HEK293 (cell line): ENCODE data around the gene SLC34A3.
A peak's percentile ranks its signal among the peaks of the same experiment; 100 is the strongest.

ENCODE experiments used
- CTCF ChIA-PET: fragments of 350-600 bp; formaldehyde crosslinking; extraction: SDS; loops from one replicate; lab custom pipeline; 2021; ENCODE audit warnings: antibody characterized with exemption; lab: Yijun Ruan, JAX
- POLR2A ChIA-PET: fragments of 300-600 bp; formaldehyde crosslinking; extraction: SDS; loops from one replicate; lab custom pipeline; 2020; ENCODE audit warnings: antibody characterized with exemption, inconsistent platforms; lab: Yijun Ruan, JAX
- H3K27ac ChIP-seq: fragments of 200-500 bp; sonication (Bioruptor generic); 2 replicates; pipeline ENCODE4 v1.5.1; 2014; ENCODE audit warnings: low read depth, low read length, control low read depth, inconsistent platforms; ENCODE audit errors: extremely low read depth
- H3K36me3 ChIP-seq, 2 experiments: fragments of 200-500 bp in 1 of 2; sonication (Bioruptor generic) in 1 of 2; 1 replicate in 1 of 2; 2 replicates in 1 of 2; pipeline ENCODE4 v1.5.1; 2014 to 2017; ENCODE audit warnings: inconsistent platforms in 2 of 2, low read length in 2 of 2; ENCODE audit not compliant: control insufficient read depth in 2 of 2, insufficient read depth in 1 of 2
- H3K4me1 ChIP-seq: fragments of 200-500 bp; sonication (Bioruptor generic); 2 replicates; pipeline ENCODE4 v1.5.1; 2014; ENCODE audit warnings: mild to moderate bottlenecking, low read length, inconsistent platforms; ENCODE audit not compliant: control insufficient read depth, insufficient read depth
- H3K4me3 ChIP-seq: 2 replicates; pipeline ENCODE4 v1.5.1; 2011; ENCODE audit warnings: low read depth, mild to moderate bottlenecking, control low read depth, low read length, moderate library complexity
- H3K9me3 ChIP-seq: fragments of 200-500 bp; sonication (Bioruptor generic); 2 replicates; pipeline ENCODE4 v1.5.1; 2014; ENCODE audit warnings: low read depth, low read length, inconsistent platforms; ENCODE audit not compliant: control insufficient read depth, insufficient read depth
- GLIS2 ChIP-seq: fragments of 450-650 bp; formaldehyde crosslinking; IDR thresholded peaks from 2 replicates; pipeline ENCODE4 v1.5.1; 2016; ENCODE audit warnings: missing biosample characterization, missing genetic modification characterization
- KLF8 ChIP-seq: fragments of 450-650 bp; formaldehyde crosslinking; IDR thresholded peaks from 2 replicates; pipeline ENCODE4 v1.5.1; 2016; ENCODE audit warnings: missing biosample characterization, missing genetic modification characterization
- REPIN1 ChIP-seq: fragments of 450-650 bp; formaldehyde crosslinking; IDR thresholded peaks from 2 replicates; pipeline ENCODE4 v1.5.1; 2017; ENCODE audit warnings: missing biosample characterization, missing genetic modification characterization, low read depth
- ZNF16 ChIP-seq: fragments of 450-650 bp; formaldehyde crosslinking; IDR thresholded peaks from 2 replicates; pipeline ENCODE4 v1.5.1; 2016; ENCODE audit warnings: low read depth, missing biosample characterization, missing genetic modification characterization
- ZNF169 ChIP-seq: fragments of 450-650 bp; formaldehyde crosslinking; IDR thresholded peaks from 2 replicates; pipeline ENCODE4 v1.5.1; 2016; ENCODE audit warnings: missing biosample characterization, missing genetic modification characterization
- ZNF302 ChIP-seq: fragments of 450-650 bp; formaldehyde crosslinking; IDR thresholded peaks from 2 replicates; pipeline ENCODE4 v1.5.1; 2016; ENCODE audit warnings: missing biosample characterization, missing genetic modification characterization, low read depth
- ZNF341 ChIP-seq: fragments of 450-650 bp; formaldehyde crosslinking; IDR thresholded peaks from 2 replicates; pipeline ENCODE4; 2016; ENCODE audit warnings: low read depth, missing biosample characterization, missing genetic modification characterization
- ZNF433 ChIP-seq: fragments of 450-650 bp; formaldehyde crosslinking; IDR thresholded peaks from 2 replicates; pipeline ENCODE4 v1.5.1; 2016; ENCODE audit warnings: missing biosample characterization, missing genetic modification characterization, low read depth
- ZNF514 ChIP-seq: fragments of 450-650 bp; formaldehyde crosslinking; IDR thresholded peaks from 2 replicates; pipeline ENCODE4 v1.5.1; 2016; ENCODE audit warnings: missing biosample characterization, missing genetic modification characterization
- ZNF544 ChIP-seq: fragments of 450-650 bp; formaldehyde crosslinking; IDR thresholded peaks from 2 replicates; pipeline ENCODE4 v1.5.0; 2017; ENCODE audit warnings: missing biosample characterization, missing genetic modification characterization
- TF ChIP-seq, protein P1 (sequence below): fragments of 450-650 bp; formaldehyde crosslinking; IDR thresholded peaks from 2 replicates; pipeline ENCODE4 v1.5.1; 2016; ENCODE audit warnings: missing biosample characterization, missing genetic modification characterization
- TF ChIP-seq, protein P2 (sequence below): fragments of 450-650 bp; formaldehyde crosslinking; IDR thresholded peaks from 2 replicates; pipeline ENCODE4 v1.5.1; 2017; ENCODE audit warnings: missing biosample characterization, missing genetic modification characterization
- TF ChIP-seq, protein P3 (sequence below): fragments of 450-650 bp; formaldehyde crosslinking; IDR thresholded peaks from 2 replicates; pipeline ENCODE4 v1.5.1; 2016; ENCODE audit warnings: missing biosample characterization, missing genetic modification characterization
- TF ChIP-seq, protein P4 (sequence below): fragments of 450-650 bp; formaldehyde crosslinking; IDR thresholded peaks from 2 replicates; pipeline ENCODE4 v1.5.1; 2016; ENCODE audit warnings: missing biosample characterization, missing genetic modification characterization

SLC34A3 gene

DNA sequence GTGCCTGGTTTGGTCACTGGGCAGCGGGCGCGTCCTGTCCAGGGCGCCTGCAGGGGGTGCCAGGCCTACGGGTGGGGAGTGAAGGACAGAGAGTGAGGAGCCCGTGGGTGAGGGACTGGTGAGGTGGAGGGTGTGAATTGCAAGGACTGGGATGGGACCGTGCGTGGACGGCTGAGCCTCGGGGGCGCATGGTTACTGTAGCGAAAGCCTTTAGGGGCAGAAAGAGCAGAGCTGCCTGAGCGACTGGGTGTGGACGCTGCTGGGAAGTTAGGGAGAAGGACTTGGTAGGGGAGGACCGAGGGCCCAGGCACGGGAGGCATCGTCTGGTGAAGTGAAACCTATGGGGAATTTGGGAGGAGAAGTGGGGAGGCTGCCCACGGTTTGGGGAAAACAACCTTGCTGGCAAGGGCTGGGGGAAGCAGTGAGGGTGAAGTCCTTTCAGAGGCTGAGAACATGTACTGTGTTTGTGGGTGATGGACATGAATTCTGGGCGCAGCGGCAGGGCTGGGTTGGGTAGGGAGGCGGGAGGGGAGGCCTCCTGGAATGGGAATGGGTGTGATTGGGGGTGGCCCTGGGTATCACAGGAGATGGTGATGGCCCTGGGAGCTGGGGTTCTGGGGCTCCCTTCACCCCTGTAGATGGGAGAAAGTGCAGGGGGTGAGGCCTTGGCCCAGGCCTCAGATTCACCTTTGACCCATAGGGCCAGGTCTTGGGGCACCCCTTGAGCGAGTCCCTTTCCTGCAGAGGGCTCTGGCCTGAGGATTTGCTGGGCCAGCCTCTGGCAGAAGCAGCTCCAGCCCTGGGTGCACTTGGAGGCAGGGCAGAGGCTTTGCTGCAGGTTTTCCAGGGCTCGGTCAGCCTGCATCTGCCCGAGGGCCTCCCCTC is 45.1 kb downstream of the SLC34A3 start (continued):
- TF ChIP-seq, protein P1, sequence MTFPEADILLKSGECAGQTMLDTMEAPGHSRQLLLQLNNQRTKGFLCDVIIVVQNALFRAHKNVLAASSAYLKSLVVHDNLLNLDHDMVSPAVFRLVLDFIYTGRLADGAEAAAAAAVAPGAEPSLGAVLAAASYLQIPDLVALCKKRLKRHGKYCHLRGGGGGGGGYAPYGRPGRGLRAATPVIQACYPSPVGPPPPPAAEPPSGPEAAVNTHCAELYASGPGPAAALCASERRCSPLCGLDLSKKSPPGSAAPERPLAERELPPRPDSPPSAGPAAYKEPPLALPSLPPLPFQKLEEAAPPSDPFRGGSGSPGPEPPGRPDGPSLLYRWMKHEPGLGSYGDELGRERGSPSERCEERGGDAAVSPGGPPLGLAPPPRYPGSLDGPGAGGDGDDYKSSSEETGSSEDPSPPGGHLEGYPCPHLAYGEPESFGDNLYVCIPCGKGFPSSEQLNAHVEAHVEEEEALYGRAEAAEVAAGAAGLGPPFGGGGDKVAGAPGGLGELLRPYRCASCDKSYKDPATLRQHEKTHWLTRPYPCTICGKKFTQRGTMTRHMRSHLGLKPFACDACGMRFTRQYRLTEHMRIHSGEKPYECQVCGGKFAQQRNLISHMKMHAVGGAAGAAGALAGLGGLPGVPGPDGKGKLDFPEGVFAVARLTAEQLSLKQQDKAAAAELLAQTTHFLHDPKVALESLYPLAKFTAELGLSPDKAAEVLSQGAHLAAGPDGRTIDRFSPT (tag by site-specific recombination), result no peak
- TF ChIP-seq REPIN1 (tag by site-specific recombination) (no peak), ZNF341 (tag by site-specific recombination) (no peak), ZNF544 (no peak), ZNF169 (tag by site-specific recombination) (no peak), KLF8 (0 out of 2 replicates have a peak, but pooled peaks have one; percentile 14), ZNF16 (tag by site-specific recombination) (no peak)

DNA sequence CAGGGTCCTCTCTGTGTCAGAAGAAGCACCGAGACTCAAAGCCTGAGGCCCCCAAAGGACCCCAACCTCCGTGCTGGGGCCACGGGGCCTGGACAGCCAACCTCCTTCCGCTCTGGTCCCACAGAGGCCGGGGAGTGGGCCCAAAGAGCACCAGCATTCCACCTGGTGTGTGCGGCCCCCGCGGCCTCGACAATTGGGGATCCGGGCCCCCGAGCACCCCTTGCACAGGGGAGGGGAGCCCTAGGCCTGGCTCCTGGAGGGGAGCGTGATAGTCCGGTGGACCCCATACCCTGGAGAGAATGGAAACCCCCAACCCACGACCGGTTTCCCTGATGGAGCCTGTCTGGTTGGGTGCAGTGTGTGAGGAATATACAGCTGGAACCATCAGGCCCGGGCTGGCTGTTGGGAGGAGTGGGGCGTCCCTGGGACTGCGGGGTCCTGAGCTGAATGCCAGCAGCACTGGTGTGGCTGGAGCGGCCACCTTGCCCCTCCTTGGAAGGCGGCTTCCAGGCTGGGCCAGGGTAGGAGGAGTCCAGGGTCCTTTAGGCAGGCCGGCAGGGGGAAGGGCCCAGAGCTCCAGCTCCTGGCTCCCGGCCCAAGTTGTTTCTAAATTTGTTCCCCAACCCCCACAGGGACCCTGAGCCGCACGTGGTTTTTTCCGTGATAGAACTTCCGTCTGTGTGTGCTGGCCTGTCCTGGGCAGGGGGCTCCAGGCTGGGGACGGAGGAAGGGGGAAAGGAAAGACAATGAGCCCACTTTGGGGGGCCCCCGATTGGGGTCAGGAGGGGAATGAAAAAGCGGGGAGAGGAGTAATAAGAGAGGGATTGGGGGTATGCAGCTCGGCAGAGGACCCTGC is 46.0 kb downstream of the SLC34A3 start:
- POLR2A ChIA-PET, result interaction anchor here (0.5 to 1.6 kb wide), 7 partner anchors 25 to 477 kb away, joined by 3 to 12 read pairs (median 4); partner anchors contain the start of genes NRARP, SSNA1 and TUBB4B
- TF ChIP-seq ZNF302 (tag by site-specific recombination), result no peak
- TF ChIP-seq ZNF514, result no peak
- TF ChIP-seq, protein P2, sequence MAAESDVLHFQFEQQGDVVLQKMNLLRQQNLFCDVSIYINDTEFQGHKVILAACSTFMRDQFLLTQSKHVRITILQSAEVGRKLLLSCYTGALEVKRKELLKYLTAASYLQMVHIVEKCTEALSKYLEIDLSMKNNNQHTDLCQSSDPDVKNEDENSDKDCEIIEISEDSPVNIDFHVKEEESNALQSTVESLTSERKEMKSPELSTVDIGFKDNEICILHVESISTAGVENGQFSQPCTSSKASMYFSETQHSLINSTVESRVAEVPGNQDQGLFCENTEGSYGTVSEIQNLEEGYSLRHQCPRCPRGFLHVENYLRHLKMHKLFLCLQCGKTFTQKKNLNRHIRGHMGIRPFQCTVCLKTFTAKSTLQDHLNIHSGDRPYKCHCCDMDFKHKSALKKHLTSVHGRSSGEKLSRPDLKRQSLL, result 0 out of 2 replicates have a peak, but pooled peaks have one; percentile 21
- TF ChIP-seq GLIS2 (tag by site-specific recombination), result peak; percentile 57; the same call in 1 of the 2 replicates
- TF ChIP-seq, protein P3, sequence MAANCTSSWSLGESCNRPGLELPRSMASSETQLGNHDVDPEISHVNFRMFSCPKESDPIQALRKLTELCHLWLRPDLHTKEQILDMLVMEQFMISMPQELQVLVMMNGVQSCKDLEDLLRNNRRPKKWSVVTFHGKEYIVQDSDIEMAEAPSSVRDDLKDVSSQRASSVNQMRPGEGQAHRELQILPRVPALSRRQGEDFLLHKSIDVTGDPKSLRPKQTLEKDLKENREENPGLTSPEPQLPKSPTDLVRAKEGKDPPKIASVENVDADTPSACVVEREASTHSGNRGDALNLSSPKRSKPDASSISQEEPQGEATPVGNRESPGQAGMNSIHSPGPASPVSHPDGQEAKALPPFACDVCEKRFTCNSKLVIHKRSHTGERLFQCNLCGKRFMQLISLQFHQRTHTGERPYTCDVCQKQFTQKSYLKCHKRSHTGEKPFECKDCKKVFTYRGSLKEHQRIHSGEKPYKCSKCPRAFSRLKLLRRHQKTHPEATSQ (tag by site-specific recombination), result no peak
- TF ChIP-seq, protein P4, sequence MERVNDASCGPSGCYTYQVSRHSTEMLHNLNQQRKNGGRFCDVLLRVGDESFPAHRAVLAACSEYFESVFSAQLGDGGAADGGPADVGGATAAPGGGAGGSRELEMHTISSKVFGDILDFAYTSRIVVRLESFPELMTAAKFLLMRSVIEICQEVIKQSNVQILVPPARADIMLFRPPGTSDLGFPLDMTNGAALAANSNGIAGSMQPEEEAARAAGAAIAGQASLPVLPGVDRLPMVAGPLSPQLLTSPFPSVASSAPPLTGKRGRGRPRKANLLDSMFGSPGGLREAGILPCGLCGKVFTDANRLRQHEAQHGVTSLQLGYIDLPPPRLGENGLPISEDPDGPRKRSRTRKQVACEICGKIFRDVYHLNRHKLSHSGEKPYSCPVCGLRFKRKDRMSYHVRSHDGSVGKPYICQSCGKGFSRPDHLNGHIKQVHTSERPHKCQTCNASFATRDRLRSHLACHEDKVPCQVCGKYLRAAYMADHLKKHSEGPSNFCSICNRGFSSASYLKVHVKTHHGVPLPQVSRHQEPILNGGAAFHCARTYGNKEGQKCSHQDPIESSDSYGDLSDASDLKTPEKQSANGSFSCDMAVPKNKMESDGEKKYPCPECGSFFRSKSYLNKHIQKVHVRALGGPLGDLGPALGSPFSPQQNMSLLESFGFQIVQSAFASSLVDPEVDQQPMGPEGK, result peak; percentile 34; the same call in 1 of the 2 replicates
- no peak for TF ChIP-seq ZNF433
- Histone ChIP-seq H3K36me3 (peaks cover 0 to 27% of the 10 kb centered on the region in 2 experiments; a peak in 1 of 3 replicates), H3K4me1 (0 out of 2 replicates have a peak, but pooled peaks cover 4% of the 10 kb centered on the region), H3K4me3 (peak overlapping the region; percentile 43), H3K27ac (no peak overlapping the region; the same call in 1 of the 2 replicates), H3K9me3 (no peaks in the 10 kb centered on the region)
- CTCF ChIA-PET, result interaction anchor here (0.6 to 2.3 kb wide), 5 partner anchors 10 to 234 kb away, joined by 3 to 12 read pairs (median 5); partner anchors contain the start of gene RNF224
